Measurements from ENCODE around the gene CHTF18.

Gene CHTF18

DNA sequence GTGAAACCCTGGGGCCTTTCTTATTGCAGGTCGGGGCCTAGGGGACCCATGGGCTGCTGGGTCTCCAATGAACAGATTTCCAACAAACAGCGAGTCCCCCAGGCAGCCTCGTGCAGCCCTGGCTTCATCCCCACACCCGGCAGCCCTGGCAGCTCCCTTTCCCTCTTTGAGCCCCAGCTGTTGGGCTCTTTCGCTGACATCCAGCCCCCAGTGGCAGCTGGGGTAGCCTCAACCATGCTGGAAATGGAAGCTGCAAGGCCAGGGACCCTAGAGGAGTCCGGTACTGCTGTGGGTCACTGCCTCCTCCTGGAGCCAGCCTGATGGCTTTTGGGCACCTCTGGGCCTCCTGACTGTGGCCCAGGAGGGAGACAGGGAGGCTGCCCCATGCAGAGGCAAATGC lies 6.2 kb upstream of the CHTF18 start:
- TF ChIP-seq, protein P1, sequence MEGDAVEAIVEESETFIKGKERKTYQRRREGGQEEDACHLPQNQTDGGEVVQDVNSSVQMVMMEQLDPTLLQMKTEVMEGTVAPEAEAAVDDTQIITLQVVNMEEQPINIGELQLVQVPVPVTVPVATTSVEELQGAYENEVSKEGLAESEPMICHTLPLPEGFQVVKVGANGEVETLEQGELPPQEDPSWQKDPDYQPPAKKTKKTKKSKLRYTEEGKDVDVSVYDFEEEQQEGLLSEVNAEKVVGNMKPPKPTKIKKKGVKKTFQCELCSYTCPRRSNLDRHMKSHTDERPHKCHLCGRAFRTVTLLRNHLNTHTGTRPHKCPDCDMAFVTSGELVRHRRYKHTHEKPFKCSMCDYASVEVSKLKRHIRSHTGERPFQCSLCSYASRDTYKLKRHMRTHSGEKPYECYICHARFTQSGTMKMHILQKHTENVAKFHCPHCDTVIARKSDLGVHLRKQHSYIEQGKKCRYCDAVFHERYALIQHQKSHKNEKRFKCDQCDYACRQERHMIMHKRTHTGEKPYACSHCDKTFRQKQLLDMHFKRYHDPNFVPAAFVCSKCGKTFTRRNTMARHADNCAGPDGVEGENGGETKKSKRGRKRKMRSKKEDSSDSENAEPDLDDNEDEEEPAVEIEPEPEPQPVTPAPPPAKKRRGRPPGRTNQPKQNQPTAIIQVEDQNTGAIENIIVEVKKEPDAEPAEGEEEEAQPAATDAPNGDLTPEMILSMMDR (IDR thresholded peaks at IDR 0.05; ENCODE audit: insufficient read depth, low read depth, low read length, missing control alignments): no peak
- DNase-seq (ENCODE audit: low read depth): no peak
- no peak overlapping the region for H3K4me3 ChIP-seq (ENCODE audit: low read depth, low read length)

DNA sequence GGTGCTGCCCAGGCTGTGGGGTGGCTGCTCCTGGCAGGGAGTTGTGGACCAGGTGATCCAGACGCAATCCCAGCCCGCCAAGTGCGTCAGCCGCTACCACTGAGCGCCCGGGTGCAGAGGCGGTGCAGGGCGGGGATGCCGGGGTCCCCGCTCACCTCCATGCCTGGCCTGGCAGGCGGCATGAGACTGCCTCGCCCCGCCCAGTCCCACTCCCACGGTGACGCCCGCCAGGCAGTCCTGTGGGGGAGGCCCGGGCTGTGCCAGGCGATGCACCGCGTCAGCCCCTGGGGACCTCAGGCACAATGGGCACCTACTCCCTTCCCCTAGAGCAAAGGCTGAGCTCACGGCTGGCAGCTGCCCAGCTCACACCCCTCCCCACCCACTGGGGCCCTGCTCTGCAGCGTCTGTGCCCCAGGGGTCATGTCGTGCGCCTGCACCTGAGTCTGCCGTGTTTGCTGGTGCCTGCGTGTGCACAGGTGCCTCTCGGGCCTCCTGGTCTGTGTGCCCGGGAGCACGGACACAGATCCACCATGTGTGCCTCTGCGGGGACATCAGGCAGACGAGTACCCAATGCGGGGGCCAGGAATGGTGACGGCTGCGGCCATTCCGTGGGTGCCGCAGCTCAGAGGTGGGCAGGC lies 5.5 kb upstream of the CHTF18 start:
- no peak for DNase-seq (ENCODE audit: low read depth)

DNA sequence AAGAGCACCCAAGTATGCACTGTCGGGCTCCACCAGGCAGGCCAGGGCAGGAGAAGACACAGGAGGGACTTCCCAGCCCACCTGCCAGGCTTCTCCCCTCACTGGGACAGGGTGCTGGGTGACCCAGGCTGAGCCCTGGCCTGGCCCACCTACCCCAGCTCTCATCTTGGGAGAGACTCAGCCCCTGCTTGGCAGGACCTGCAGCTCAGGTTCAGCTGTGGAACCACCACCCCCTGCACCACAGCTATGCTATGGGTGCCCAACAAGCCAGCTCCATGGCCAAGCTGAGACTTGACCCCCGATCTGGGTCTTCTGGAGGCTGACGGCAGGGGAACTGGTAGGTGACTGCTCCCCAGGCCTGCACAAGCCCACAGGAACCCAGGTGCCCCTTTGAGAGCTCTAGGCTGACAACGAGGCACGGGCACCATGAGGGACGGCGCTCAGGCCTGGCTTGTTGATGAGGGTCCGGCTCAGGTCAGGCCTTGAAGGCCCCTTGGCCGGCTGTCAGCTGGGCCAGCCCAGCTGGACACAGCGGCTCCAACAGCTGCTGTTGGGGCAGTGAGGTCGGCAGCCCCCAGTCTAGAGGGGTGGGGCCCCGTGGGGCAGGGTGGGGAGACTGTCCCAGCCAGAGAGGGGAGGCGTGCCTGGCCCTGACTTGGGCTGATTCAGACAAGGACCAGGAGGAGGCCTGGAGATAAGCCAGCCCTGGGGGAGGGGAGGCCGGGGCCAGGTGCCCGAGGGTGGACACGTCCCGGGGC lies 4.8 kb upstream of the CHTF18 start:
- TF ChIP-seq, protein P1 (IDR thresholded peaks at IDR 0.05; ENCODE audit: insufficient read depth, low read depth, low read length, missing control alignments): no peak
- H3K4me3 ChIP-seq (ENCODE audit: low read depth, low read length): no peak overlapping the region
- no peak for DNase-seq (ENCODE audit: low read depth)

More for the DNA sequence above, 5.5 kb upstream of the CHTF18 start:
- TF ChIP-seq, protein P1 (IDR thresholded peaks at IDR 0.05; ENCODE audit: insufficient read depth, low read depth, low read length, missing control alignments): no peak
- no peak overlapping the region for H3K4me3 ChIP-seq (ENCODE audit: low read depth, low read length)

DNA sequence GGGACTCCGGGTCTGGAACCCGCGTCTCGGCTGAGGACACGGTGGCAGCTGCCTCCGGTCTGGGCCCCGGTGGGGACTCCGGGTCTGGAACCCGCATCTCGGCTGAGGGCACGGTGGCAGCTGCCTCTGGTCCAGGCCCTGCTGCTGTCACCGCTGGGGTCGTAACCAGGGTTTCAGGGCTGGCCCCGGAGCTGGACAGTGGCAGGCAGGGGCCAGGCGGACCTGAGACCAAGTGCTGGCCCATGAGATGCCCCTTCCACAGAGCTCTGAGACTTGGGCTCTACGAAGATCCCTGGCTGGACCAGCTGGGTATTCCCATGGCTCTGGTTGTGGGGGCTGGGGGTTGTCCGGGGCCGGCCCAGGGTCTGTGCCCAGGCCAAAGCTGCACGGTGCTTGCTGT lies 4.0 kb upstream of the CHTF18 start:
- DNase-seq (ENCODE audit: low read depth): no peak
- TF ChIP-seq, protein P1 (IDR thresholded peaks at IDR 0.05; ENCODE audit: insufficient read depth, low read depth, low read length, missing control alignments): no peak
- H3K4me3 ChIP-seq (ENCODE audit: low read depth, low read length): no peak overlapping the region

DNA sequence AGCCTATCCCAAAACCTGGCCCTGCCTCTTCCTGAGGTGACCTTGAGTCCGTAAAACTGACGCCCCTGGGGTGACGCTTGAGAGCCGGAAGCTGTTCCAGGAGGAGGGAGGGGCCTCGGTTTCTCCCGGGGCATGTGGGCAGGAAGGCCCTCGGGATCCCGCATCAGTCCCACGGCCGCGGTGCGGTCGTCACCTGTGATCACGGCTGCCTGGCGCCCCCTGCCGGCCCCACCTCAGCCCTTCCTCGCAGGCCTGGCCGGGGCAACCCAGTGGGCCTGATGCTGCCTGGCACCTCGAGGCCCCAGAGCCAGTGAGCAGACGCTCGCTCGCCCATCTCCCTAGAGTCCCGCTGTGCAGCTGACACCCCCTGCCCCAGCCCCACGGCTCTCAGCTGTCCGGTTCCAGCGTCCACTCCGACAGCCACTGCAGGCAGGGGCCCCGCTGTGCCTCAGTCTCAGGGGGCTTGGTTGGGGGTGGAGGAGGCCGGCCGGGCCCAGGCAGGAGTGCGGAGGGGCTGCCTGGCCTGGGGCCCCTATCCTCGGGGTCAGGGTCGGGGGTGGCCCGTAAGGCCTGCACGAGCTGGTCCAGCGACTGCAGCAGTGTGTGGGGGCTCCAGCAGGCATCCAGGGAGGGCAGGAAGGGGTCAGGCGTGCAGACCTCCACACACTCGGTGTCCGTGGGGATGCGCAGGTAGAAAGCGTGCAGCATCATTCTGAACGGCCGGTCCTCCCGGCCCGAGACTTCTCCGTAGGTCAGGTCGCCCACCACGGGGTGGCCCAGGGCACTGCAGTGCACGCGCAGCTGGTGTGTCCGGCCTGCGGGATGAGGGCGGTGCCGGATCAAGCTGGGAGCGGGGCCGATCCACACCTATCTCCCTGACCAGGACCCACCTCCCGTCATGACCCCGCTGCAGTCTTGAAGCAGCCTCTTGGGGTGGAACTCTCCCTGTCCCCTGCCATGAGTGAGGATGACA lies 2.6 kb upstream of the CHTF18 start:
- TF ChIP-seq, protein P1 (IDR thresholded peaks at IDR 0.05; ENCODE audit: insufficient read depth, low read depth, low read length, missing control alignments): peak; percentile 79
- DNase-seq (ENCODE audit: low read depth): peak; percentile 74
- no peak overlapping the region for H3K4me3 ChIP-seq (ENCODE audit: low read depth, low read length)

DNA sequence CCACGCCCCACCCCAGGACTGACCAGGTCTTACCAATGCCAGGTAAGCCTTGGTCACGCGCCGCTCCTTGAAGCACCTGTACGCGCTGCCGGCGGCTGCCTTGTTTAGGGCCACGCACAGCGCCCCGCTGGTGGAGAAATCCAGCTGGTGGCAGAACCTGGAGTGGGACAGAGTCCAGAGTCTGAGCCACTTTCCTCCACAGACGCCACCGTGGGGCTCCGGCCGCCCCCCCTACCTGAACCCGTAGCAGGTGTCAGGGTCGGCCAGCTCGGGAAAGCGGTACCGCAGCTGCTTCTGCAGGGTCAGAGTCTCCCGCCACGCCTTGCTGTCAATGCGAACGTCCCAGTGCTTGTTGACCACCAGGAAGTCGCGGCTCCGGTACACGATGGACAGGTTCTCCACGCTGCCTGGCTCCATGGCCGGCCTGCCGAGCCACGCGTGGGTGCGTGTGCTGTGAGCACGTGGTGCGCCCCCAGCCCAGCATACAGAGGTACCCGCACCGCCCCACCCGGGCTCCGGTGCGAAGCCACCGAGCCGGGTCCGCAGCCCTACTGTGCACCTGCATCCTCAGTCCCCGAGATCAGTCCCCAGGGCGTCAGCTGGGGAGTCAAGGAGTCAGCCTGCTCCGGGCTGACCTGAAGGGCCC lies 976 bp upstream of the CHTF18 start:
- no peak for DNase-seq (ENCODE audit: low read depth)
- H3K4me3 ChIP-seq (ENCODE audit: low read depth, low read length): peak overlapping the region; percentile 95
- TF ChIP-seq, protein P1 (IDR thresholded peaks at IDR 0.05; ENCODE audit: insufficient read depth, low read depth, low read length, missing control alignments): no peak
